KOPT-K1 (cell line): Measurements from ENCODE around the gene FIG4.
"Not testable (repeated sequence)": the region's sequence is repeated elsewhere in the genome, so short reads cannot be mapped to it uniquely, and the experiment has no call there.

ENCODE experiments used
- H3K27ac ChIP-seq: fragments of 200-600 bp; sonication (generic); 2 replicates; pipeline ENCODE4 v1.5.1; 2016; ENCODE audit warnings: antibody characterized with exemption, mild to moderate bottlenecking, low read depth, low read length; ENCODE audit not compliant: poor library complexity, severe bottlenecking
- H3K36me3 ChIP-seq: fragments of 200-600 bp; sonication (generic); 2 replicates; pipeline ENCODE4 v1.5.1; 2017; ENCODE audit warnings: antibody characterized with exemption, mild to moderate bottlenecking, low read length, moderate library complexity; ENCODE audit not compliant: insufficient read depth
- H3K9me3 ChIP-seq: fragments of 200-600 bp; sonication (generic); 2 replicates; pipeline ENCODE4 v1.5.1; 2017; ENCODE audit warnings: antibody characterized with exemption, low read length, mild to moderate bottlenecking; ENCODE audit not compliant: insufficient read depth, poor library complexity, severe bottlenecking

The FIG4 gene

GRCh38 chr6:109718991-109719390, 27.9 kb downstream of the FIG4 start:
- Histone ChIP-seq H3K9me3 (no peaks in the 10 kb centered on the region), H3K27ac (no peak overlapping the region), H3K36me3 (0 out of 2 replicates have a peak, but pooled peaks cover 6% of the 10 kb centered on the region)

- Histone ChIP-seq H3K27ac (no peak overlapping the region), H3K9me3 (no peaks in the 10 kb centered on the region), H3K36me3 (0 out of 2 replicates have a peak, but pooled peaks cover 6% of the 10 kb centered on the region)
Measured at GRCh38 chr6:109720311-109720710, 29.2 kb downstream of the FIG4 start.

- Histone ChIP-seq H3K36me3 (0 out of 2 replicates have a peak, but pooled peaks cover 6% of the 10 kb centered on the region), H3K27ac (no peak overlapping the region), H3K9me3 (no peaks in the 10 kb centered on the region)
Measured at GRCh38 chr6:109722011-109722410, 30.9 kb downstream of the FIG4 start.

GRCh38 chr6:109722564-109723254, 31.6 kb downstream of the FIG4 start:
- Histone ChIP-seq H3K9me3 (no peaks in the 10 kb centered on the region), H3K36me3 (0 out of 2 replicates have a peak, but pooled peaks cover 6% of the 10 kb centered on the region), H3K27ac (no peak overlapping the region)

GRCh38 chr6:109725250-109725649, 34.2 kb downstream of the FIG4 start:
- H3K27ac ChIP-seq, H3K9me3 ChIP-seq, H3K36me3 ChIP-seq: not testable (repeated sequence)

GRCh38 chr6:109736273-109737025, 45.4 kb downstream of the FIG4 start:
- H3K36me3 ChIP-seq, result peaks cover 10% of the 10 kb centered on the region; the same call in 1 of the 2 replicates
- no peak overlapping the region for H3K27ac ChIP-seq
- no peaks in the 10 kb centered on the region for H3K9me3 ChIP-seq

- no peak overlapping the region for H3K27ac ChIP-seq
- no peaks in the 10 kb centered on the region for H3K9me3 ChIP-seq
- H3K36me3 ChIP-seq, result peaks cover 10% of the 10 kb centered on the region; the same call in 1 of the 2 replicates
Measured at GRCh38 chr6:109738255-109738654, 47.2 kb downstream of the FIG4 start.

GRCh38 chr6:109738667-109739066, 47.6 kb downstream of the FIG4 start:
- Histone ChIP-seq H3K27ac (no peak overlapping the region), H3K9me3 (no peaks in the 10 kb centered on the region), H3K36me3 (peaks cover 10% of the 10 kb centered on the region; the same call in 1 of the 2 replicates)

- peaks cover 10% of the 10 kb centered on the region; the same call in 1 of the 2 replicates for H3K36me3 ChIP-seq
- H3K9me3 ChIP-seq, result no peaks in the 10 kb centered on the region
- H3K27ac ChIP-seq, result no peak overlapping the region
Measured at GRCh38 chr6:109739686-109740085, 48.6 kb downstream of the FIG4 start.

GRCh38 chr6:109740787-109741186, 49.7 kb downstream of the FIG4 start:
- H3K36me3 ChIP-seq, result peaks cover 2% of the 10 kb centered on the region; the same call in 1 of the 2 replicates
- H3K9me3 ChIP-seq, result no peaks in the 10 kb centered on the region
- H3K27ac ChIP-seq, result no peak overlapping the region

- Histone ChIP-seq H3K27ac (no peak overlapping the region), H3K9me3 (no peaks in the 10 kb centered on the region), H3K36me3 (no peaks in the 10 kb centered on the region)
Measured at GRCh38 chr6:109743739-109744138, 52.6 kb downstream of the FIG4 start.

GRCh38 chr6:109744779-109745178, 53.7 kb downstream of the FIG4 start:
- not testable (repeated sequence) for H3K36me3 ChIP-seq, H3K9me3 ChIP-seq, H3K27ac ChIP-seq

GRCh38 chr6:109747221-109747620, 56.1 kb downstream of the FIG4 start:
- H3K9me3 ChIP-seq, result no peaks in the 10 kb centered on the region
- H3K36me3 ChIP-seq, result no peaks in the 10 kb centered on the region
- H3K27ac ChIP-seq, result no peak overlapping the region

- H3K36me3 ChIP-seq, result no peaks in the 10 kb centered on the region
- H3K9me3 ChIP-seq, result no peaks in the 10 kb centered on the region
- H3K27ac ChIP-seq, result no peak overlapping the region
Measured at GRCh38 chr6:109759098-109759955, 68.2 kb downstream of the FIG4 start.

- Histone ChIP-seq H3K27ac (no peak overlapping the region), H3K36me3 (no peaks in the 10 kb centered on the region), H3K9me3 (no peaks in the 10 kb centered on the region)
Measured at GRCh38 chr6:109760208-109760607, 69.1 kb downstream of the FIG4 start.
